ENCODE measurements around the gene OVOL1. TPM values are rescaled to one million over a fixed set of nuclear protein-coding genes. Genes with fewer than 3 reads are reported as not detected.

Gene OVOL1
- total RNA-seq, 1 donor from 2014 or later: not detected

DNA sequence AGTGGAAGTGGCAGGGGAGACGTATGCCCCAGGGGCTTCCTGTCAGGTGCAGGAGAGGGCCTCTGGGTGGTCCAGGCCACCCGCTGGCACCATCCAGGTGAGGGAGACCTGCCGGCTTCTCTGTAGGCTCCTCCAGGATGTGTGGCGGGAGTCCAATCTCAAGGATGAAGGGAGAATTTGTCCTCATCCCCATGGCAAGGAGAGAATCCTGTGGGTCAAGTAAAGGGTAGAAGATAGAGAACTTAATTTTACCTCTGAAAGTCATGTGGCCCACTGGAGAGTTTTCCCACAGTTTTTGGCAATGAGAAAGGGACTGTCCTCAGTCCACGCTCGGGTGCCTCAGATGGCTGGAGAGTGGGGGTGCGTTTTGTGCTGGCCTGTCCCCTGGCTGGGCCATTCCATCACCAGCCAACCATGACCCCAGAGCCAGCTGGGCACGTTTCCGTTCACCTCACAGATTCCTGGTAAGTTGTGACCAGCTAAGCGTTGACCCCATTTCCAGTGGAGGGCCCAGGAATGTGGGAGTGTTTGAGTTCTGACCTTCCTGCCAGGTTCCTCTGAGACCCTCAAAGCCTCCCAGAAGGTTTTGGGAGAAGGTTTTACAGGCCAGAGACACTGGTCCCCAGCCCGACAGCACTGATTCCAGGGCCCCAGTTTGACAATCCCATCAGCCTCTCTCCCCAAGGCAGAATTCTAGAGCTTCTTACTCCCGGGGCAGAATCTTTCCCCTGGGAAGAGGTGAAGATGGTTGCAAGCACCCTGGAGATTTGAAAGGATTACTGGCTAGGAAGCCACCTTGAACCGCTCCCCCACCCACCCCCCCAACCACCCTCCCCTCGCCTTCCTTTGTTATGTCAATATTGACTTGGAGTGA is 2.6 kb downstream of the OVOL1 start:
- intact Hi-C loops (cut with DNase I): no loop called here
- no peak for DNase-seq (ENCODE audit: low spot score)

DNA sequence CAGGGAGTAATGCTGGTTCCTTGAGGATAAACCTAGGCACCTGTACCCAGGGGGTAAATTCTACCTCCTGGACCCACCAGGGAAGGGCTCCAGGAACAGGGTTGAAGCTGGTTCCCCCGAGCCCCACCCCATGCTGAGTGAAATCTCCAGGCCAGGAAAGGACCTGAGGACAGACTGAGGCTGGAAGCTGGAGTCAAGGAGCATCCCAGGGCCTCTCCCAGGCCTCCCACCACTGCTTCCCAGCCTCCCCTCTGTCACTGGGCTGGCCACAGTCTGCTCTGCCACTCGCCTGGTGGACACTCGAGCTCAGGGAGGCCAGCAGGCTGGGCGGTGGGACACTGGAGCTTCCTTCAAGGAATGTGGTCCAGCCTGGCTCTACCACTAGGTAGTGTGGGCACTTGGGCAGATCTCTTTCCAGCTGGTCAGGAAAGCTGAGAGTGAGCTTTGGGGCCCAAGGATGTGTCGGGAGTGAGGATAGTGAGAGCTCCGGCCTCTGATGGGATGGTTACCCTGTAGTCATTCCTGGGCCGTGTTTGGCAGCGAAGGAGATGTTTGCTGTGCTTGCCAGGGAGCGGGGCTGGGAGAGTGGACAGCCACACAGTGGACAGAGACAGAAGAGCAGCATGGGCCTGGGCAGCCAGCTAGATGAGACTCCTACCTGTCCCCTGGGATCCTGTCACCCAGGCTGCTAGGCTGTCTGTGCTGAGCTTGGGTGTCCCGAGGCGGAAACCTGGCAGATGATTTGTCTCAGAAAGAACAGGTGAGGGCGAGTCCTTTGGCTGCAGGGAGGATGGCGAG is 3.4 kb downstream of the OVOL1 start:
- intact Hi-C loops (cut with DNase I): no loop called here
- DNase-seq (ENCODE audit: low spot score): no peak

DNA sequence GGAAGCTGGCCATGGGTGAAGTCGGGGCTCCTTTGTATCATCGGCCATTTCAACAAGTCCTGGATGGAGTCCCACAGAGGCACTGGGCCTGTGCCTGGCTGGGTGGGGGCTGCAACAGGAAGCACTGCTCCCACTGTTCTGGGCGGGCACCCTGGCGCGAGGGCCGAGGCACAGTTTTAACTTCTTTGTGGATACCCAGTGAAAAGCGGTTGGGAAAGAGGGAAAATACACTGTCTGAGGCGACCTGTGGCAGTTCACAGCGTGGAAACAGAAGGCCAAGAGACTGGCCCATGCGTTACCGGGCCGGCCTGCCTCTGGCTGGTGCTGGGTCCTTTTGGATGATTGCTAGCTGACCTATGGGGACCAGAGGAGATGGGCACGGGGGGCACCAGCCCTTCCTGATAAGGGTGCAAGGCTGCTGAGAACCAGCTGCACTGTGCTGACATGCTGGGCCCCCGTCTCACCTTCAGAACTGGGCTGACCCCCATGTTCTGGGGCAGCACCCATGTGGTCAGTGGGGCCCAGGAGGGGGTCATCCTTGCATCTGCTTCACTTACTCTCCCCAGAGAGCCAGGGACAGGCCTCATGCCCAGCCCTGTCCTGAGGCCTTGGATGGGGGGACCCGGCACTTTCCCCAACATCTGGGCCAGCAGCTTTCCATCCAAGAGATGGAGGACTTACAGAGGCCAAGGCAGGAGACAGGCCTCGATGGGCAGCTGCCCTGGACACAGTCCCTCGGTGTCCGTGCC is 4.2 kb downstream of the OVOL1 start:
- DNase-seq (ENCODE audit: low spot score): no peak
- intact Hi-C loops (cut with DNase I): no loop called here

DNA sequence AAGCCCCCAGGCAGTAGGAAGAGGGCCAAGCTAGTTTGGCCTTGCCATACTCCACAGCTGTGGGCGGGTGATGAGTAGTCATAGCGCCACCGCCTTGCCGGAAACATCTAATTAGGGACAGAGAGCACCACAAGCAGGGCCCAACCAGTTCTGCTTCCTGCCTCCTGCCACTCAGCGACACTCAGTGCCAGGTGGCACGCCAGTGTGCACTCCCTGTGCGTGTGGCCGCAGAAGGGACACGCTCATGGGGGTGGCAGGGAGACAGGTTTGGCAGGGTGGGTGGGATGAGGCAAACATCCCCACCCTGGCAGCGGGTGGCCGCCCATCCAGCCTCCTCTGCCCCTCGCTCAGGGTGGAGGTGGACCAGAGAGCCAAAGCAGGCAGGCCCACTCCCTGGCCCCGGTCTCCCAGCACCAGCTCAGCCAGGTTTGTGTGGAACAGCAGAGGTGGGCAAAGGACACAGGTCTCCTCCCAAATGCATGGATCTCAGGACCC is 4.9 kb downstream of the OVOL1 start:
- DNase-seq (ENCODE audit: low spot score): no peak
- intact Hi-C loops (cut with DNase I): no loop called here

DNA sequence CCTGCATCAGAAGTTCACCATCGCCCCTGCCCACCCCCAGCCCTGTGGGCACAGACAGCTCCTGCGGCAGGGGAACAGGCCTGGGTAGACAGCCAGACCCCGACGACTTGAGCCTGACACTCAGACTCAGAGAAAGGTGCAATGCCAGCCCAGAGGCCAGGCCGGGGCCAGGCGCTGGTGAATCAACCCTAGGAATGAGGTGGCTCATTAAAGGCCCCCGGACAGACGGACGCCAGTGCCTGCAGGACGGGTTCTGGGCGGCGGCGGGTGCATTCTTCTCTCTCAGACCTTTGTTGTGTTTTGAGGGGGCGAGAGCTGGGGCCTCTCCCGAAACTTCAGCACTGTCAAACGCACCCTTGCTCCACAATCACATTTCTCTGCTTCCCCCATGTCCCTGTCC is 5.6 kb downstream of the OVOL1 start:
- intact Hi-C loops (cut with DNase I): no loop called here
- no peak for DNase-seq (ENCODE audit: low spot score)

DNA sequence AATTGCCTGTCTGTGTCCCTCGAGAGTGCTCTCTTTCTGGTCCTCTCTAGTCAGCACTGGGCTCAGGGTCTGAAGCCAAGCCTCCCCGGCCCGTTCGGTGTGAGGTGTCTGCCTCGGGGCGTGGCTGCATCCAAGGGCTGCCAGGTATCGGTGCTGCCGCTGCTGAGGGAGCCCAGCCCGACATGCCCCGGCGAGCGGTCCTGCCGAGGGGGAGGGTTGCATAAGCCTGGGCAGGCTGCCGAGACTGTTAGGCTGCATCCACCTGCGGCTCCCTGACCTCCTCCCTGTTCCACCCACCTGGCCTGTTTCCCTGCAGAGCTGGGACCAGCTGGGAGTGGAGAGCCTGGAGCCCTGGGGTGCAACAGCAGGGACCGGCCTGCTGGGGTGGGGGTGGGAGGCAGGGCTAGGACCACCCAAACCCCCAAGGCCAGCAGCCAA is 6.3 kb downstream of the OVOL1 start:
- intact Hi-C loops (cut with DNase I): no loop called here
- no peak for DNase-seq (ENCODE audit: low spot score)

DNA sequence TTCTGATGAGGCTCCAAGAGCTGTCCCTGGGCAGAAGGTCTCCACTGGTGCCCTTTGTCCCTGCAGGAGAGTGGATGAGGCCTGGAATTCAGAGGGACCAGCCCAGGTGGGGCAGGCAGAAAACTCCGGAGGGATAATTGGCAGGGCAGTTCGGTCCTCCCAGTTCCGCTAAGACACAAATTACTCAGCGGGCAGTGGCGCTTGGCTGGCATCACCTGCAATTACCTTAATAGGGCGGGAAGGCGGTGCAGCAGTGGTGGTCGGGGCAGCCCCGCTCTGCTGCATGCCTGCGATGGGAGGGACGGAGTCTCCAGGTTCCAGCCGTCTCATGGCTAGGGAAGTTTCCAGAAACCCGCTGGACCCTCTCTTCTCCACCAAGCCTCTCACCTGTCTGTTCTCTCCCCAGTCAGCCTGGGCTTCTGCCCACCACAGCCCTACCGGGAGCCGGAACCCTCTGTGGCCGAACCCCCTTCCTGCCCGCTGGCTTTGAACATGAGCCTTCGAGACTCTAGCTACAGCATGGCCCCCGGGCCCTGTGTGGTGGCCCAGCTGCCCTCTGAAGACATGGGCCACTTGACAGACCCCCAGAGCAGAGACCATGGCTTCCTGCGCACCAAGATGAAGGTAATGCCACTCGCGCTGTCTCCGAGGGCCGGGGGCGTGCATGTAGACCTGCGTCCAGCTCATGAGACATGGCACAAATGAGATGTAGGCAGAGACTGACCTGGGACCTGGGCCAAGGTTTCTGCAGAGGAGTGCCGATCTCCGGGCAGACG is 7.0 kb downstream of the OVOL1 start:
- intact Hi-C loops (cut with DNase I): no loop called here
- no peak for DNase-seq (ENCODE audit: low spot score)

DNA sequence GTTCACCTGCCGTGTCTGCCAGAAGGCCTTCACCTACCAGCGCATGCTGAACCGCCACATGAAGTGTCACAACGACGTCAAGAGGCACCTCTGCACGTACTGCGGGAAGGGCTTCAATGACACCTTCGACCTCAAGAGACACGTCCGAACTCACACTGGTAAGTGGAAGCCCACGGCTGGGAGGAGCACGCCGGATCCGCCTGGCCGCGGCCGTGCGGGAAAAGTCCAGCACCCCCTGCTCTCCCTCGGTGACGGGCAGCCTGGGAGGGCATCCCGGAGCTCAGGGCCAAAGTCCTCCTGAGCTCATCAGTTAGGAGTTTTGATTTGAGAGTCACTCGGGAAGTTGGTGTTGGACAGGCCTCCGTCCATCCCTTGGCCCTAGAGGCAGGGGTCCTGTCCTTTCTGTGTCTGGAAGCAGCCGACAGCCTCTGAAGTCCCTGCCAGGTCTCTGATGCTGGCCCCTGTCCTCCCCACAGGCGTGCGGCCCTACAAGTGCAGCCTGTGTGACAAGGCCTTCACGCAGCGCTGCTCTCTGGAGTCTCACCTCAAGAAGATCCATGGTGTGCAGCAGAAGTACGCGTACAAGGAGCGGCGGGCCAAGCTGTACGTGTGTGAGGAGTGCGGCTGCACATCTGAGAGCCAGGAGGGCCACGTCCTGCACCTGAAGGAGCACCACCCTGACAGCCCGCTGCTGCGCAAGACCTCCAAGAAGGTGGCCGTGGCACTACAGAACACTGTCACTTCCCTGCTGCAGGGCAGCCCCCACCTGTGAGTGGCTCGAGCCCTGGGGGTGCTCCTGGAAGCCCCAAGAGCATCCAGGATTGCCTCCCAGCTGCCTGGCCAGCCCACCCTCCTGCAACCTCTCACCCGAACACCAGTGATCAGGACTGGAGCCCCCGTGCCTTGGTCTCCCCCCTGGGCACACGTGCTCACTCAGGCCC is 8.0 kb downstream of the OVOL1 start:
- intact Hi-C loops (cut with DNase I): no loop called here
- DNase-seq (ENCODE audit: low spot score): no peak

DNA sequence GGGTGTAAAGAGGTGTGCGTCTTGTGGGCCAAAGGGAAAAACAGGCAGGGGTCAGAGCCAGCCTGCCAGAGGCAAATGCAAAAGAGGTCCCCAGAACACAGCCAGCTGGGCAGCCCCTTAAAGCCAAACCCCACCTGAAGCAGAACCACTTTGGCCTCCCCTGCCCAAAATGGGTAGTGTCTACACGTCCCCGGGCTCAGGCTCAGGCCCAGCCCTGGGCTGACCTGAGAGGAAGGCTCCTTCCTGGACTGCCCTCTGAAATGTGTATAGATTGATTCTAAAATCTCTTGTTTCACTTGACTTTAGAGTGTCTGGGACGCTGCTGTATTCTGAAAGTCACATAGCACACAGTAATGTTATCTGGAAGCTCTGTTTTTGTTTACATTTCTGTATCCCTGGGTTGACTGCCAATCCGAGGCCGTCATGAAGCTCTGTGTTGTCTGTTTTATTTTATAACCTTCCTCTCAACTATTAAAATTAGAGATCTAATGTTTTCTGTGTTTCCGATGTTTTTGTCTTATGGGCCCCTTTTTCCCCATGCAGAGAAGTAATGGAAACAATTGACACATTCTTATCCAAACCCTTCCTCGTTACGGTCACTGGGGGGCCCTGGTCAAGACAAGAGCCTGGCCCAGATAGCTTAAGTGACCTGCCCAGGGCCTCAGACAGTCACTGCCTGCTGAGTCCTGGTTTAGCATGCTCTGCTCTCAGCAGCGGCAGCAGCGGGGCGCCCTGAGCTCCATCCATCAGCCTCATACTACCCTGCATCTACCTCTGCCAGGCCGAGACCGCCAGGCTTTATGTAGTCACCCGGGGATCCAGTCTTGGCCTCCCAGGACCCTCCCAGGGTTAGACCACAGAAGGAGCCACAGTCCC is 10.1 kb downstream of the OVOL1 start:
- no peak for DNase-seq (ENCODE audit: low spot score)
- intact Hi-C loops (cut with DNase I): no loop called here

DNA sequence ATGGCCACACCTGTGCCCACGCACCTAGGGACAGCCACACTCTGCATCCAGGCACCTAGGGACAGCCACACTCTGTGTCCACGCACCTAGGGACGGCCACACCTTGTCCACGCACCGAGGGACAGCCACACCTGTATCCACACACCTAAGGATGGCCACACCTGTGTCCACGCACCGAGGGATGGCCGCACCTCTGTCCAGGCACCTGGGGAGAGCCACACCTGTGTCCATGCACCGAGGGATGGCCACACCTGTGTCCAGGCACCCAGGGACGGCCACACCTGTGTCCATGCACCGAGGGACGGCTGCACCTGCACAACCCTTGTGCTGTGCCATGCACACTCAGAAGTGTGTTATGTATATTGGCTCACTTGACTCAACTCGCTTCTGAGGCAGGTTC is 10.8 kb downstream of the OVOL1 start:
- intact Hi-C loops (cut with DNase I): no loop called here
- DNase-seq (ENCODE audit: low spot score): no peak

DNA sequence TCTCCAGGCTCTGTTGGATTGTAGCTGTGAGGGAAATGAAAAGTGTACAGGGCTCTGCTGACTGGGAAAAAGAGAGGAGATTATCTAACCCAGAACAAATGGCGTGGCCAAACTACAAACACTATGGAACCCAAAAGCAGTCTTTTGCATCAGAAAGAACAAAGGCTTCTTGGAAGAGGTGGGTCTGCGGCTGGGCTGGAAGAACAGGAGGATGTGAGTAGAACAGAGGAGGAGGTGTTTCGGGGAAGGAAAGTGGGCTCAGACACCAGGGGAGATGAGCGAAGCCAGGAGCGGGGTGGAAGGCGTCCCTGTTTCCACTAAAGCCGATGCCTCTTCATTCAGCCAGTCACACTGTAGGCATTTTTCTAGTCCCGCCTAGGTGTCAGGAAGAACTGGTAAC is 12.0 kb downstream of the OVOL1 start:
- DNase-seq (ENCODE audit: low spot score): no peak
- intact Hi-C loops (cut with DNase I): no loop called here

DNA sequence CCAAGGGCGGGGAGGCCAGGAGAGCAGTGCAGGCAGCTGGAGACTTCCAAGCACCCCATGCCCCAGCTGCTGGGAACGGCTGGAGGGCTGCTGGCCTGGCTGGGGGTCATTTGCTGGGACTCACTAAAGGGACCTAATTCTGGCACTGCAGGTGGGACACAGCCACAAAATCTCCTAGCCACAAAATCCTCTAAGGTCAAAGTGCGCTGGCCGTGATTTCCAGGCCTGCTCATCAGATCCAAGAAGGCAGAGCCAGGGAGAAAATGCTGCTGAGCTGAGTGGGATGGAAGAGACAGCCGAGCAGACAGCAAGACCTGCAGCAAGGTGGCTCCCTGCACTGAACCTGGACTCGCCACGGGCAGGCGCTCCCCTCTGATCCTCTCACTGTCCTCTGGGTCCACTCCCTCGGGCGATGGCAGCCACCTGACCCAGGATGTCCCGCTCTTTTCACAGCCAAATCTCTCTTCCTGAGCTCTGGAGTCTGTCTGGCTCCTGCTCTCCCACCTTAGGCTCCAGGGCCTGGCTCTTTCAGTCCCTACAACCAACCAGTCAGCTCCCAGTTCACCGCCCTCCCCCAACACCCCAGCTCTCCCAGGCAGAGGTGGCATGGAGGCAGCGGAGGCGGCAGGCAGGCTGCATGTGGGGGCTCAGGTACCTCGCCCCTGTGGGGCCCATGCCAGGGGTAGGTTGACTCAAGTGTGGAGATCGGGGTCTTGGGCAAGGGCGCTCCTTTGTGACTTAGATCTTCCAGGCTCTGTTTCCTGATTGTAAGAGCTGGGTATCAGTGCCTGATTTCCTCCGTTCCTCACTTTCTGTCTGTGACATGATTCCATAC is 14.5 kb downstream of the OVOL1 start:
- DNase-seq (ENCODE audit: low spot score): no peak

DNA sequence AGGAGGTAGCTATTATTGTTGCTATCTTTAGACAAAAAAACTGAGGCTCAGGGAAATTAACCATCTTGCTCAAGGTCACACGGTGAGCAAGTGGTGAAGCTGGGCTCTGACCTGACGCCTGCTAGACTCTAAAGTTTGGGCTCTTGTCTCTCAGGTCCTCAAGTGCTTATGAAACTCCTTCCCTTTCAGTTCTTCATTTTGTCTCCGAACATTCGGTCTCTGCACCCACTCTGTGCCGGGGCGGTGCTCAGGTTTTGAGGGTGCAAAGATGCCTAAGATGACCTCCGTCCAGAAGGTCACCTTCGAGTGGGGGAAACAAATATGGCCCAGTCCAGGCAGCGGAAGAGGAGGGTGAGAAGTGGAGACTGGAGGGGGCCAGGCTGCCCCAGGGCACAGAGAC is 16.0 kb downstream of the OVOL1 start:
- DNase-seq (ENCODE audit: low spot score): no peak
- intact Hi-C loops (cut with DNase I): no loop called here

More for the DNA sequence above, 14.5 kb downstream of the OVOL1 start:
- intact Hi-C loops (cut with DNase I): no loop called here

DNA sequence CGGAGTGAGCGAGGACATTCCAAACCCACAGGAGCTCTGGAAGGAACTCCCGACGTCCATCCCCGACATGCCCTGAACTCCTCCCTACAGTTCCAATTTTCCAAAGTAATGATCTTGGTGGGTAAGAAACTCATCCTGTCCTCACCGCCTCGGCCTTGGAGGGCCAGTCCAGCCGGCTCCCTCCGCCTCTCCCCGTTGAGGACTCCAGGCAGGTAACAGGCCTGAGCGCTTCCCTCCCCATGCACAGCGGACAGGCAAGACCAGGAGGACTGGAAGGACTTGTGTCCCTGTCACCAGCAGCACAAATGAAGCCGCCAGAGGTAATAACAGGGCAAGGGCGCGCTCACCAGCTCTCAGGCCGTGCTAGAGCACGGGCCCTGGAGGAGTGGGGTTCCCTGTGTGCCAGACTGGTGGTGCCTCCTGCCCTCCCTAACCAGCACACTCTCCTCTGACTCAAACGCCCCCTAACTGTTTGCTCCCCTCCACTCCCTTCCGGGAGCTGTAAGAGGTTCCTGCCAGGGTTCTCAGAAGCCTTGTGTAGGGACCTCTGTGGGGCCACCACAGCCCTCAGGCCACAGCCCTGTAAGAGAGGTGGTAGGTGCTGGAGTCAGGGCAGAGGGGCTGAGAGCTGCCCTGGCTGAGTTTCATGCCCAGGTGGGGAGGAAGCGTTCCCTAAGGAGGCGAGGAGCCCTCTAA is 17.1 kb downstream of the OVOL1 start:
- intact Hi-C loops (cut with DNase I): no loop called here
- DNase-seq (ENCODE audit: low spot score): no peak

DNA sequence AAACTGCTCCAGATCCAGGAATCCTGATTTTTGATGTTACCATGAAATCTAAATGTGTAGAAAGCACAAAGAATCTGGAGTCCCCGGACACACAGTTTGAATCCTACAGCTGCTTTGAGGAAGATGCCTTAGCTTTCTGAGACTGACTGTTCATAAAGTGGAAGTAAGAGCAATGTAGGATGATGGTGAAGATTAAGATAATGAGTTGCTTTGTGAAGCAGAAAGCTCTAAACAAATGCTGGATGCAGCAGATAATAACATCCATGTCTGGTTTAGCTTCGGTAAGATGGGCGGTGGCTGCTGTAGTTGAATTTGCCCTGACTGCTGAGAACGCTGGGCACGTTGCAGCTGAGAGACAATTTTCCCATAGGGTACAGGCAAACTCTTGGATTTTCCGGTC is 20.1 kb downstream of the OVOL1 start:
- no peak for DNase-seq (ENCODE audit: low spot score)
- intact Hi-C loops (cut with DNase I): no loop called here
